GM18508 (cell line): ENCODE results near the gene GALNT11.

Experiments
- ATAC-seq: cut with Tn5 transposase; IDR thresholded peaks from one replicate; pipeline ENCODE4 v1.9.1; 2021; ENCODE audit warnings: moderate number of reproducible peaks; ENCODE audit not compliant: insufficient read depth, unreplicated experiment

Gene GALNT11

GRCh38 chr7:152137476-152138025 lies 112.1 kb downstream of the GALNT11 start:
- ATAC-seq: no peak

- ATAC-seq: no peak
Observed at GRCh38 chr7:152140067-152140466, 114.6 kb downstream of the GALNT11 start.

- ATAC-seq: no peak
Observed at GRCh38 chr7:152140560-152140959, 115.1 kb downstream of the GALNT11 start.

- ATAC-seq: no peak
Observed at GRCh38 chr7:152142976-152143595, 117.6 kb downstream of the GALNT11 start.

GRCh38 chr7:152144557-152145245 lies 119.2 kb downstream of the GALNT11 start:
- ATAC-seq: no peak

GRCh38 chr7:152145853-152146466 lies 120.5 kb downstream of the GALNT11 start:
- no peak for ATAC-seq

- no peak for ATAC-seq
Observed at GRCh38 chr7:152148706-152149105, 123.2 kb downstream of the GALNT11 start.

- ATAC-seq: no peak
Observed at GRCh38 chr7:152149363-152149762, 123.9 kb downstream of the GALNT11 start.

GRCh38 chr7:152152267-152152666 lies 126.8 kb downstream of the GALNT11 start:
- ATAC-seq: no peak

GRCh38 chr7:152158801-152159587 lies 133.5 kb downstream of the GALNT11 start:
- ATAC-seq: peak; percentile 89

- no peak for ATAC-seq
Observed at GRCh38 chr7:152161171-152161570, 135.7 kb downstream of the GALNT11 start.

- ATAC-seq: no peak
Observed at GRCh38 chr7:152162287-152162686, 136.8 kb downstream of the GALNT11 start.
